NCI-H1092 (cell line): ENCODE results near the gene CRTC3.

Experiments used
- DNase-seq: peaks from one replicate; lab custom pipeline; 2025; lab: John Stamatoyannopoulos, UW

CRTC3 gene

DNA sequence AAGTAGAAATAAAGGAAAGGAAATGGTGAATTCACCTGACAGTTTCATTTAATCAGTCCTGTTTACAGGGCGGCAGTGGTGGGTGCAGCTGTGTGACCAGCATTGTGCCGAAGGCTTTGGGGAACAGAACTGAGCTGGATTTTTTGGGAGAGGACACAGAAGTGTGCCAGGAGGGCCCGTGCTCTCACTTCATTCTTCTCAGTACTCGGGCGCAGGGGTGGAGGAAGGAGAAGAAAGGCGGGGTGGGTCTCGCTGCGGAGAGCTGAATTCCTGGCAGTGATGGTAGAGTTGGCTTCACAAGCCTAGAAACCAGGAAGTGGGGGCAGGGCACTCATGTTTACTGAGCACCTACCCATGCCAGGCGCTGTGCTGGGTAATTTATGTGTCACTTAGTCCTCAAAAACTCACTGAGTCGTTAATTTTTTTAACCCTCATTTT is 64.6 kb downstream of the CRTC3 start:
- DNase-seq = peak; percentile 47

DNA sequence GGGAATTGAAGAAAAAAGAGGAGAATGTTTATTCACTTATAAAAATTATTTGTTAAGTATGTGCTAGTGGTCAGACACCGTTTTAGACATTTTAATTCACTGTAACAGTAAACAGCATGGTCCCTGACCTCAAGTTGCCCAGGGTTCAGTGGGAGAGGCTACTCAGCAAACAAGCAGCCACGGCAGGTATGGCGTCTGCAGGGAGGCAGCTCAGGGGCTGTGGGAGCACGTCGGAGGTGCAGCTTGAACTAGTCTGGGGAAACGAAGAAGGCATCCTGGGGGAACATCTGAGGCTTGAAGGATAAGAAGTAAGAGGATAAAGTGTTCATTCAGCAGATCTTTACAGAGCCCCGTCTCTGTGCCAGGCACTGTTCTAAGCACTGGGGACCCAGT is 66.0 kb downstream of the CRTC3 start:
- DNase-seq = no peak

DNA sequence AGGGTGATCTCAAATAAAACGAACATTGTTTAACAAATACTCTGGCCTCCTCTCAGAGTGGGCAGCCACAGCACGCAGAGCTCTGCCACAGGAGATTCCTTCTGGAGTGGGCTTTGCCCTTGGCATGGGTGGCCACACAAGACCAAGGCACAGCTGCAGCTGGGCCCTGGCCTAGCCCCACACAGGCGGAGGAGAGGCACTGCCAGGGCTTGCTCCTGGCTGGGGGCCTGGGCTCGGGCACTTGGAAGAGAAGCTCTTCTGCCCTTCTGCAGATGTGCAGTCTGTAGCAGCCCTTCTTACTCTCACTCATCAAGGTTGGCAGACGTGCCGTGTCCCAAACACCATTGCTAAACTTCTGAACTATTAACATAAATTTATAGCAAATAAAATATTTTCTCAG is 67.2 kb downstream of the CRTC3 start:
- DNase-seq = no peak

DNA sequence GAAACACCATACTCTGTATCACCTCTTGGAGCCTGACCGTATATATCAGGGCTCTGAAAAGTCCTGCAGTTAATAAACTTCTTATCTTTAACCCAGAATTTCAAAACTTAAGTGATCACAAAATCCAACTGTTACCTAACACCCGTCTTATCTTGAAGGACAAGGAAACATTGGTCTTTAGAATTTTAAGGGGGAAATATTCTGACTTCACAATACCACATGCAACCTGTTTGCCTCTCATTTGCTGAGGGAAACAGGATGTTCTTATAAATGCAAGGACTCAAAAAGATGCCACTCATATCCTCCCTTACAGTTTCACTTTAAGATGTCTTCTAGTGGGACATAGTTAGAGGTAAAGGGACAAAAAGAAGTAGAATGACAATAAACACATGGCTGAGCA is 67.9 kb downstream of the CRTC3 start:
- DNase-seq = no peak

DNA sequence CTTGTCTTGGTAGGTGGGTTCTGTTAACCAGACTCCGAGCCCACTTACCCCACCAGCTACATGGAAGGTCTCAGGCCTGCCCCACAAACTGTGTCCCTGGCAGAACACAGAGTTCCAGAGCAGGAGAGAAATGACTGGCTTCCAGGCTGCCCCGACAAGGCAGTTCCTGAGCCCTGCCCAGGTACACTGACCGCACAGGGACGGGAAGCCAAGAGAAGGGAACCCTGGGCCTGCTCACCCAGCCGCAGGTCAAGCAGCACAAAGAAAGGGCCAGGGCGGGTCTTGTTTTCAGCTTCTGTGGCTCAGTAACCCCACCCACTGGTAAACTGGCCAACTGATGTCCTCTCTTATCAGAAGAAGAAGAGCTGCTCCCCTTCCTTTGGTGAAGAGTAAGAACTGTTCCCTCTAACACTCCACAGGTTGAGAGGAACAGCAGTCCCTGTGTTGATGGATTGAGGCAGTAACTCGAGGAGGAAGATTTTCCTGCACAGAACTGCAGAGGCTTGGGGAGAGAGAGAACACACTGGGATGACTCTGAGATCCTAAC is 68.4 kb downstream of the CRTC3 start:
- DNase-seq = no peak

DNA sequence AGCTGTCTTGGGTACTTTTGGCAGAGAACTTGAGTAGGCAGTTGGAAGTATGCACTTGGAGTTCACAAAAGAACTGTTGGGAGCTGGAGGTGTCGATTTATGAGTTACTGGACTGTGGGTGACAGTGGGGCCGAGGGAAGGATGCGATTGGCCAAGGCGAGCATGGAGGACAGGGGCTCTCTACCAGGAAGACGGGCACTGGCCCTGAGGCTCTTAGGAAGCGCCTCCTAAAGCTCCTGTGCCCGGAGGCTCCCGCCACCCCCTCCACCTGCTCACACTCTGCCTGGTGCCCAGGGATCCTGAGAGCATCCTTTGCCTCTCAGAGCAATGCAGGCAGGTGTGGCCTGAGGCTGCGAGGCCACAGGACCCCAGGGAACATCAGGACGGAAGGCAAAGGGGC is 69.0 kb downstream of the CRTC3 start:
- no peak for DNase-seq

DNA sequence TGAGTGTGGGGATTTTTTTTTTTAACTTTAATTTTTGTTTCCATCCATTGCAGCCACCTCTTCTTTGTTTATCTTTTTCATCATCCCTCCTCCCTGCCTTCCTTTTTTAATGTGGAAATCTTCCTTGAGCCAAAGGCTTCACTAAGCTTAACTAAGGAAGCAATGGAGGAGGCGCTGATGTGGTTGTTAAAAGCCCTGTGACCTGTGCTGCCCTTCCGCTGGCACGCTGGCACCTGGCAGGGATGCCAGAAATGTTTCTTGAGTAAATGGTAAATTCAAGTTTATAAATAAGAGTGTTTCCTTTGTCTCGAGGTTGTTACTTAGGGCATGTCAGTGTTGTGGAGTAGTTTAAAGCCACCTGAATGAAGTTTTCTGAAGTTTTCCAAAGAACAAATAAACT is 69.4 kb downstream of the CRTC3 start:
- no peak for DNase-seq

DNA sequence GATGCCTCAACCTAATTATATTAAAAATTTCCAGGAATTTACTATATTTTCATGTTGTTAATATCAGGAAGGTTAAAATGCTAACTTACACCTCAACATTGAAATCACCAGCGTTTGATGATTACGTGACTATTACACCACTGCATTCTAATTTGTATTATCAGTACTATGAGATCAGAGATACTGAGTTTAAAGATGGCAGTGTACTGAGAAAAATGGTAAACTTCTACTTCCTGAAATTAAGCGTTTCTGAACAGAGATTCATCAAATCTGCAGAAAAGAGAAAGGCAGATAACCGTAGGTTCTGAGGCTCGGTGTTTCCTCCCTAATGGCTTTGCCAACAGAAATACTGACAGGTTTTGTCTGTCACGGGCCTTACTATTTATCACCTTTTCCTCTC is 69.9 kb downstream of the CRTC3 start:
- DNase-seq = no peak

DNA sequence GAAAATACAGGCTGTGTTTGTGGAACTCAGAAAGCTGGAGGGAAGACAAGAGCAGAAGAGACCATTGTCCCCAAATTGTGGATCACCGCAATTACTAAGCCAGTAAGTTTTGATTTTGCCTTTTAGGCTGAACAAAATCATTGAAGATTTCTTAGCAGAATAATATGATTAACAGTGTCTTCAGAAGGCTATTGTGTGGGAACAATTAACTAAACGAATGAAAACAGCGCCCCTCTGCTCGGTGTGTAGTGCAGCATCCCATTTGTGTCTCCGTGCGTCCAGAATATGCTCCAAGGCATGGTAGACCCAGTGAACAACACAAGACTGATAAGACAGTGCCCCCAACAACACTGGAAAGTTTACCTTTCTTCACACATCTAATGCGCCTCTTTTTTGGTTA is 71.2 kb downstream of the CRTC3 start:
- DNase-seq = no peak

DNA sequence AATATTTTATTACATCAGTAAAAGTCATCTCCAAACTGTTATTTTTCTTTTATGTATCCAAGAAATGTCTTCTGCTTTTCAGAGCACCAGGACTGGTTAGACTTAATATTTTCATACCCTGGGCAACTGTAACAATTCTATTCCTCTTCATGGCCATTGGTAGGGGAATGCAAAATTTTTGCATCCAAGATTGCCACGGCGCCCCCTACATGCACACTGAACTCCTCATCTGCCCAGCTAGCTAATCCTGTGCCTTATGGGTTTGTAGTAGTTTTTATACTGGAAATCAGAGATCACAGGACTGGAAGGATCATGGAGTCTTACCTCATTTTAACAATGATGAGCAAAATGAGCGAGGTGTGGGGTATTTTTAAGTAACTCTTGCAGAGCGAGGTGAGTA is 74.2 kb downstream of the CRTC3 start:
- DNase-seq = no peak

DNA sequence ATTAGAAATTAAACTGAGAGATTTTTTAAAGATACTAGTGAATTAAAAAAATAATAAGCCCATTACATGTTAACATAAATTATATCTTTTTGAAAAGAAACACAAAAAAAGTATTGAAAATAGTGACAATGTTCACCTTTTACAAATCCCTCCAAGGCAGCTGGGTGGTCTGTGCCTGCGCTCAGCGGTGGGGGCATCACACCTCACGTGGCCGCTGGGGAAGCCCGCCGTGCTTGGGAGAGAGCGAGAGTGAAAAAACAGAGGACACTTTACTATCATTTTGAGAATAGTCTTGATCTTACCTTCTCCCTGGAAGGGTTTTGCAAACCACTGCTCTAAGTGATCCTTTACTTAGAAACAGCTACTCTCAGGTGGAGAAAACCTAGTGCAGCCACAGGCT is 76.9 kb downstream of the CRTC3 start:
- no peak for DNase-seq

DNA sequence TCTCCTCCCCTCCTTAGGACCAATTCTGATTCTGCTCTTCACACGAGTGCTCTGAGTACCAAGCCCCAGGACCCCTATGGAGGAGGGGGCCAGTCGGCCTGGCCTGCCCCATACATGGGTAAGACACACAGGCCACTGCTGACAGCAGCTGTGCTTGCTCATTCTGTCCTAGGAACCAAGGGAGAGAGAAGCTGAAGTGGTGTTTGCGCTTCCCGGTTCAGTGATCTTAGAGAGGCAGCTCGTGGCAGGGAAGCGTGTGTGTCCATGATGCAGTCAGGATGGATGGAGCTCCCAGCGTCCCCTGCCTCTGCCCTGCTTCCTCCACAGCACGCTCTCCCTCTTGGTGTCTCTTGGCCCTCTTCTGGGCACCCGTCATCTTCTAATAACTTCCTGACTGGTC is 77.6 kb downstream of the CRTC3 start:
- DNase-seq = peak; percentile 89

DNA sequence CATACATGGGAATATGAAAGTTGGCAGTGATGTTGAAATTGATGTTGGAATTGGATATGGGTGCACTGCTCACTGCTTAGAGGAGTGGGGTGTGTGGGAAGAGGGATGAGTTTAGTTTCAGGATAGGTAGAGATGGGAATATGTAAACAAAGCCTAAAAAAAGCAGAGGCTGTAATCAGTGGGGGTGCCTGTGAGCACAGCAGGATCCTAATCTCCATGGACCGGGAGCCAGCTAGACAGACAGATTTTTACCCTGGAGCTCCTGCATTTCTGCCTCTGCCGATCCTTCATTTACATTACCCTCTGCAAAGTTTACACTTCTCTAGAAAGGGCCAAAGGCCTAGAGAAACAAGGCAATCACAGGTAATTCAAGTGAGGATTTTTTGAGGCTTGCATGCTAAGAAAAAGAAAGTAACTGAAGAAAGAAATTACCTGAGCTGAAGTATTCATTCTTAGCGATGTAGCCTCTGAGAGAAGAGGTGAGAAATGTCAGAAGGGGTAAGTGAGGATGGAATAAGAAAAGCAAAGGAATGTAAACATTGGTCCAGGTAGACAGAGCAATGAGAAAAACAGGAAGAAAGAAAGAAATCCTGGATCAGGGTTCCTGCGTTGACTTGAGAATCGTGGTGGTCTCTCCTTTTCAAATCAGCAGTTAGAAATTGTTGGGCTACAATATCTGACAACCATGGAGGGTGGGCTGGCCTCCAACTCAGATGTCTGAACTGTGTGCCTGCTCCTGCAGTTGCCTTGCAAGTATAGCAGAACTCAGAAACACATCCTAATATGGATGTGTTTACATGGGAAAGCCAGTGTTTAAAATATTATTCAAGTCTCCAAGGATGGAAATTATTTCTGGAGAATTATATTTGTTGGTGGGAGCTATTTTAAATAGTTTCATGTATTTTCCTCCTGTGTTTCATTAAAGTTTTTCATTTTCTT is 79.8 kb downstream of the CRTC3 start:
- DNase-seq = no peak

DNA sequence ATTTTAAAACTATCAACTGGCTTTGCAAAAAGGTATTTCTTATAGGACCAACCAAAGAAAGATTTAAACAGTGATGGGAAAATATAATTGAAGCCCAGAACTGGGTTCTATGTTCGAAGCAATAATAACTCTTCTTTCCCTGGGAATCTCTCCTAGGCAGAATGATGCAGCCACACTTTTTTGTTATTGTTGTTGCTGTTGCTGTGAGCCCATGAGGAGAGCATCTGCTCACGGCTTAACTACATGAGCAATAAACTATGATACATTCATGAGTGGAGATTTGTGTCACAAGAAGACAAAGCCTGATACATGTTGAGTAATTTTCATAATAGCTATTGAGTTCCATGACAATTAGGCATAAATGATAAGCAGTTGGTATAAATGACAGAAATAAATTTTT is 80.5 kb downstream of the CRTC3 start:
- no peak for DNase-seq

DNA sequence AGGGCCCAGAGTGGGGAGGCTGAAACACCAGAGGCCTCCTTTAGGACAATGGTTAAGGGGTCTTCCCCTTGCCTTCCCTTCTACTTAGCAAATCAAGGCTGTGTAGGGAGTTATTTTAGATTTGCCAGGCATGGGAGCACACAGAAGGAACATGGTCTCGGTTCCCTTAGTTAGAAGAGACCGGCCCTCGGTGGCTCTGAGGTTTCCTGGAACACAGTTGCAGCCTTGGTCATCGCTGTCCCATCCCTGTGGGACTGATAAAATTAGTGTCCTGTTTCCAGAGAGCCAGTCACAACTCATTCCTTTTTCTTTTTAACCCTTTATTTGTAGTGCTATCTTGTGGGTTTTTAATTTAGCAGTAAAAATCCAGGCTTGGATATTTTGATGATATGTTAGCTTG is 81.4 kb downstream of the CRTC3 start:
- DNase-seq = no peak

DNA sequence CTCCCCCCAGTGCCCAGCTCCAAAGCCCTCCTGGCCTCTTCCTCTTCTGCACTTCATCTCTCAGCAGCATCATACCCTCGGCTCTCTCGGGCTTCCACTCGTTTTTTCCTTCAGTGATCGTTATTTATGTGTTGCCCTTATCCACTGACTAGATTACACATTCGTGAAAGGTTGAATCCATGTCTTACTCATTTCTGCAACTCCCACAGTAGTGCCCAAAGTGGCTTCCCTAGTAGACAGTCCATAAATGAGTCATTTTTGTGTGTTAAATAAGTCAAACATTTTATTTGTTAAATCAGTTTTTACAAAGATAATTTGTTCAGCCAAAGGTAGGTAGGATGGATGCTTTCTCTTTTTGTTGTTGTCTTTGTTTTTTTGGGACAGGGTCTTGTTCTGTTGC is 87.4 kb downstream of the CRTC3 start:
- no peak for DNase-seq

DNA sequence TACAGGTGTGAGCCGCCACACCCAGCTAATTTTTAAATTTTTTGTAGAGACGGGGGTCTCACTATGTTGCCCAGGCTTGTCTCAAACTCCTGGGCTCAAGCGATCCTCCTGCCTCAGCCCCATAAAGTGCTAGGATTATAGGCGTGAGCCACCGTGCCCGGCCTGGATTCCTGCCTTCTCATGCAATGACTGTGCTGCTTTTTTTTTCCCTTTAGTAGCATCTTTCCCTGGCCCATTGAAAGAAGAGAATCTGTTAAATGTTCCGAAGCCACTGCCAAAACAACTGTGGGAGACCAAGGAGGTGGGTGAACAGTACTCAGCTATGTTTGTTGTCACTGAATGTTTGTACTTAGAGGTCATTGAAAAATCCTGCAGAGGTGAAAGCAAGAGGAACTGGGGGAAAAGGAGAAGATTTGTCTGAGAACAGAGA is 88.0 kb downstream of the CRTC3 start:
- no peak for DNase-seq

DNA sequence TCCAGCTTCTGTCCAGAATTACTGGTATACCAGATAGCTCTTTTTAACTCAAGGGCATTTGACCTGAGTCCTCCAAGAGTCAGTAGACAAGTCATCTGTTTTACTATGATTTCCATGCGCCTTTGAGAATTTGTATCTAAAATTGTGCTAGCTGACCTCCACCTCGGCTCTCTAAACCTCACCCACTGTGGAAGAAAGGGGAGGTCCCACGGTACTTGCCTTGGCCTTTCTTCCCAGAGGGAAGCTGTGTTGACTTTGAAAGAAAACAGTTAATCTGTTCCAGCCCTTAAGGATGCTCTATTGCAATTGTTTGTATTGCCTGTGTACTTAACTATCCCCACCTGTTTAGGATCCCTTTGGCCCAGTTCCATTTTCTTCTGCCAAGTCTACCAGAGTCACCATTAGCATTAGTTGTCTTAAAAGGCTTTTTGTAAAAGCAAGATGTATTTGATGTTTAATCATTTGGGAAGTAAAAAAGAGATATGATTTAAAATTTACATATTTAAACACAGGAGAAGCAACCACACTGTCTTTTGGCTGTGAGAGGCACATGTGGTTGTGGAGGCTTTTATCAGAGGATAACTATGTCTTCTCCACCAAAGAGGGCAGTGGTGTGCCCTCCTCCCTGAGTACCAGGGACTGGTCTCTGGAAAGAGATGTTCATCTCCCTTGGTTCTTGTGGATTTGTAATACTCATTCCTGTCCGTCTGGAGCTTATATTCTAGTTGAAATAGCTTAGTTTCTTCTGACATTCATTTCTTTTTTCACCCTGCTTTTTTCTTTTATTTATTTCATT is 88.8 kb downstream of the CRTC3 start:
- peak; percentile 61 for DNase-seq

DNA sequence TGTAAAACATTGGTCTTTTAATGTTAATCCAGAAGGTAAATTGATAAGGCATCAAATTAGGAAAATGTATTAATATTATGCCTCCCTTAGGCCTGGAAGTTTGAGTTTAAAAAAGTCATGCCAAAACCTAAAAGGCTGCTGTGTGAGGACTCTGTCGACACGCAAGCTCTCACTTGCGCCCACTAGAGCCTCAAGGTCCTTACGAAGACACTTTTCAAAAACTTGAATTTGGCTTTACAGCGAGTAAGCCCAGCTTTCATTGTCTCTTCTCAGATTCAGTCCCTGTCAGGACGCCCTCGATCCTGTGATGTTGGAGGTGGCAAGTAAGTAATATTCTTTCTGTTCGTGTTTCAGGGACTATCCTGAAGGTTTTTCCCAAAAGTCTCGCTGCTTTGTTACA is 89.7 kb downstream of the CRTC3 start:
- DNase-seq = no peak

DNA sequence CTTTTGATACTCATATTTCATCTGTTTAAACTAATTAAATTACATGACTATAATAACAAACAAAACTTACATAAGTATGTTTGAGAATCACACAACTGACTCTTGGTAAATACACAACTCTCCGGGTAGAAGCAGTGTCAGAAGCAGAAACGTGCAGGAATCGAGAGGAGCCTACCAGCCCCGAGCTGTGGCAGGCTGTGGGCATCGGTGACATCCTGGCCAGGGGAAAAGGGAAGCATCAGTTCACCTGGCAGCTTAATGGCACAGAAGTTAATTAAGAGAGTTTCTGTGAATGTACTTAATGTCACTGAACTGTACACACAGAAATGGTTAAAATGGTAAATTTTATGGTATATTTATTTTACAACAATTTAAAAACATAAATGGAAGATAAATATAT is 90.2 kb downstream of the CRTC3 start:
- DNase-seq = no peak

DNA sequence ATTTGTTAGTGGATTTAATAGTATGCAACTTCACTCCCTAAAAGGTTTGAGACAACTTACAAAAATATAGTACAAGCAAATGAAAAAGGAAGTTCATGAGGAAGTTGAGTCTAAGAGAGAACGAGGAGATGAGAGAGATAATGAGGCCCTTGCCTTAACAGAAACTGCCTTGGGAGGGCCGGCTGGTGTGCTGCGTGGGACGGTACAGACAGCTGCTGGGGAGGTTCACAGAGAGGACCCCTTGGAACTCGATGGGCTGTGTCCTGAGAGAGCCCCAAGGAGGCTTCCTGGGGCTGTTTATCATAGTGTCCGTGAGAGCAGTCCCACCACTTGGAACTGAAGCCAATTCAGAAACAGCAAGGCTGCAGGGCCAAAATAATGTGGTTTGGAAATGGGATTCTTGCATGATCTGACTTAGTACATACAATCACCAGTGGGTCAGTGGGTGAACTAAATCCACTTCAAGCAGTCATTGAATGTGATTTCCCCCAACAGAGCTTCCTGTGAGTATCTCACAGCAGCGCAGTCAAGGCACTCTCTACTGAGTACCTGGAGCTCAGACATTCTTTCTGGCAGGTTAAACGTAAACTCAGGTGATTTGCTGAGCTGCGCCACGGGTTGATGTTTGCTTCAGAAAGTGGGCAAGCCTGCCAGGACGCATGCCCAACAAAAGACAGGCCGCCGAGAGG is 90.8 kb downstream of the CRTC3 start:
- no peak for DNase-seq

DNA sequence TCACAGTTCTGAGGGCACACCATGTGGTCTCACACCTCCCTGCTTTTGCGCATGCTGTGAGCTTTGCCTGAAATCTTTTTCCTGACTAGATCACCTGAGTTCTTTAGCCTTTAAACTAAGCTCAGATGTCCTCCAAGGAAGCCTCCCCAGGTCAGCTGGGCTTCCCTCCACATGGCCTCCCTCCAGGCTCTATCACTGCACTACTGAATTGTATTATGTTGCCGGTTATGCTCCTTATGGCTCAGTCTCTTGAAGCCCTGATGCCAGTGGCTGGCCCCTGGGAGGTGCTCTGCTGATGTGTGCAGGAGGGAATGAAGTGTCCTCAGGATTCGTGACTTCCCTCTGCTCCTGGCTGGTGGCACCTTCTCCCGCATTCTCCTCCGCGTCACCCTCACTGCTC is 94.1 kb downstream of the CRTC3 start:
- DNase-seq = no peak
